CD1c-positive myeloid dendritic cell (primary cell): Measurements from ENCODE around the gene TOX3.

Experiments
- DNase-seq: peaks from one replicate; pipeline ENCODE4 v3.0.0-alpha.2; 2016; ENCODE audit errors: extremely low spot score

The TOX3 gene

GRCh38 chr16:52547004-52547833, at the start of gene TOX3:
Gene TOX3, minus strand, starts transcription at chr16:52547143. Its CDS starts 420 bp downstream, at chr16:52546723.
- DNase-seq: no peak

GRCh38 chr16:52592778-52593177, 45.8 kb upstream of the TOX3 start:
- DNase-seq: no peak

- no peak for DNase-seq
Observed at GRCh38 chr16:52591934-52592592, 45.1 kb upstream of the TOX3 start.

- no peak for DNase-seq
Observed at GRCh38 chr16:52591471-52591870, 44.5 kb upstream of the TOX3 start.

- no peak for DNase-seq
Observed at GRCh38 chr16:52586159-52586558, 39.2 kb upstream of the TOX3 start.

- DNase-seq: no peak
Observed at GRCh38 chr16:52584354-52585320, 37.7 kb upstream of the TOX3 start.

GRCh38 chr16:52581530-52581929, 34.6 kb upstream of the TOX3 start:
- no peak for DNase-seq

- no peak for DNase-seq
Observed at GRCh38 chr16:52580488-52580887, 33.5 kb upstream of the TOX3 start.

GRCh38 chr16:52578829-52579498, 32.0 kb upstream of the TOX3 start:
- no peak for DNase-seq

GRCh38 chr16:52578007-52578828, 31.3 kb upstream of the TOX3 start:
- no peak for DNase-seq

- DNase-seq: no peak
Observed at GRCh38 chr16:52577130-52577706, 30.3 kb upstream of the TOX3 start.

GRCh38 chr16:52573365-52574299, 26.7 kb upstream of the TOX3 start:
- peak; percentile 6 for DNase-seq

GRCh38 chr16:52572656-52573055, 25.7 kb upstream of the TOX3 start:
- DNase-seq: no peak

- DNase-seq: no peak
Observed at GRCh38 chr16:52570495-52571091, 23.6 kb upstream of the TOX3 start.

- DNase-seq: no peak
Observed at GRCh38 chr16:52569701-52570100, 22.8 kb upstream of the TOX3 start.

- DNase-seq: no peak
Observed at GRCh38 chr16:52568983-52569690, 22.2 kb upstream of the TOX3 start.

GRCh38 chr16:52568495-52568894, 21.6 kb upstream of the TOX3 start:
- no peak for DNase-seq

GRCh38 chr16:52567193-52567592, 20.2 kb upstream of the TOX3 start:
- no peak for DNase-seq
